ENCODE results near the gene THYN1.
A peak's percentile ranks its signal among the peaks of the same experiment; 100 is the strongest.

THYN1 gene

GRCh38 chr11:134266440-134266839 is 13.3 kb upstream of the THYN1 start:
- H3K4me3 ChIP-seq (ENCODE audit: low read length) = no peak overlapping the region
- TF ChIP-seq CTCF (IDR thresholded peaks at IDR 0.05; ENCODE audit: insufficient read depth, low read depth, low read length, missing control alignments) = no peak
- DNase-seq (ENCODE audit: low read depth) = no peak

- H3K4me3 ChIP-seq (ENCODE audit: low read length) = no peak overlapping the region
- DNase-seq (ENCODE audit: low read depth) = no peak
- no peak for TF ChIP-seq CTCF (IDR thresholded peaks at IDR 0.05; ENCODE audit: insufficient read depth, low read depth, low read length, missing control alignments)
These were observed 12.0 kb upstream of the THYN1 start for GRCh38 chr11:134264966-134265764.

- peak; percentile 63 for DNase-seq (ENCODE audit: low read depth)
These were observed 8.7 kb upstream of the THYN1 start for GRCh38 chr11:134261626-134262488.

DNA sequence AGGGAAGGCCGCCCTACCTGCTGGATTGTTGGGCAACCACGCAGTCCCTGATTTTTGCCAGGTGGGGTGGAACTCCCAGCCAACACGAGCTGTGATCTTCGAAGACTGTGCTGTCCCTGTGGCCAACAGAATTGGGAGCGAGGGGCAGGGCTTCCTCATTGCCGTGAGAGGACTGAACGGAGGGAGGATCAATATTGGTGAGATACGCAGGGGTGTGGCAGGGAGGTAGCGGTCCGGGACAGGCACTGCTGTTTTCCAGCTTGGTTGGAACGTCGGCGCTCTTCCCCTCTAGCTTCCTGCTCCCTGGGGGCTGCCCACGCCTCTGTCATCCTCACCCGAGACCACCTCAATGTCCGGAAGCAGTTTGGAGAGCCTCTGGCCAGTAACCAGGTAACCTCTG is 7.8 kb upstream of the THYN1 start:
- H3K4me3 ChIP-seq (ENCODE audit: low read length) = no peak overlapping the region
- no peak for DNase-seq (ENCODE audit: low read depth)
- no peak for TF ChIP-seq CTCF (IDR thresholded peaks at IDR 0.05; ENCODE audit: insufficient read depth, low read depth, low read length, missing control alignments)

More at GRCh38 chr11:134261626-134262488, 8.7 kb upstream of the THYN1 start:
- no peak overlapping the region for H3K4me3 ChIP-seq (ENCODE audit: low read length)
- TF ChIP-seq CTCF (IDR thresholded peaks at IDR 0.05; ENCODE audit: insufficient read depth, low read depth, low read length, missing control alignments) = peak; percentile 81

DNA sequence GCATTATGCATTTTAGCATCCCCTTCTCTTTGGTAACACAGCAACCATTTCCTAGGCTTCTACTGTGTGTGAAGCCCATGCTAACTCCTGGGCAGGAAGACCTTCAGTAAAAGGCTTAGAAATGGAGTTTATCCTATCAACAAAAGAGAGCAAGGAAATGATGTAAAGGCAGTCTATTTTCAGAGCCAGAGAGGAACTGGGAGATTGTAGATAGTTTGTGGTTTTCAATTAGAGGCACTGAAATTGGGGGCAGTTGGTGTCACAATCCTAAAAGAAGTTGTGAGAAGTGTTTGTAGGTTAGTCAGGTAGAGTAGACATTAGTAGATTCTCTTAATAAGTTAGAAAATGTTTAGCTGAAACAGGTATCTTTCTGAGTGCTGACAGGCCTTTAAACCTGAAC is 7.4 kb upstream of the THYN1 start:
- no peak for DNase-seq (ENCODE audit: low read depth)
- TF ChIP-seq CTCF (IDR thresholded peaks at IDR 0.05; ENCODE audit: insufficient read depth, low read depth, low read length, missing control alignments) = no peak
- no peak overlapping the region for H3K4me3 ChIP-seq (ENCODE audit: low read length)

DNA sequence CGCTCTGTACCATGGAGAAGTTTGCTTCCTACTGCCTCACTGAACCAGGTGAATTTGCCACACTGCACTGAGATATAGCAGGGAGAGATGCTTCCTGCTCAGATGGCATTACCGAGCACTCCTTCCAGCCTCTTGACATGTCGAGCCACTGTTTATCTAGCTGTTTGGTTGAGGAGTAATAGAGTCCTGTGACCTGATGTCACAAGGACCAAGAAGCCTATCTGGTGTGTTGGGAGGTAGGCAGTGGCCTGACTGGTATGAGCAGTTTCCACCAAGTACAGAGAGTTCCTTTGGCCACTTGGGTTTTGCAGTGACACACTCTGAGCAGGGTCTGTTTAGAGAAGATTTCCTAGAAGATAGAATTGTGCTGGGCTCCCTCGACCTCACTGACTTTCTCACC is 5.4 kb upstream of the THYN1 start:
- no peak for TF ChIP-seq CTCF (IDR thresholded peaks at IDR 0.05; ENCODE audit: insufficient read depth, low read depth, low read length, missing control alignments)
- H3K4me3 ChIP-seq (ENCODE audit: low read length) = no peak overlapping the region
- no peak for DNase-seq (ENCODE audit: low read depth)

All from epithelial cell of esophagus (primary cell).